ENCODE measurements around the gene GDF10. TPM values are rescaled to one million over a fixed set of nuclear protein-coding genes. Genes with fewer than 3 reads are reported as not detected.

GDF10 gene
- total RNA-seq, 4 donors from 2014 or later: 5.8 to 29.7 (median 10.8) TPM

DNA sequence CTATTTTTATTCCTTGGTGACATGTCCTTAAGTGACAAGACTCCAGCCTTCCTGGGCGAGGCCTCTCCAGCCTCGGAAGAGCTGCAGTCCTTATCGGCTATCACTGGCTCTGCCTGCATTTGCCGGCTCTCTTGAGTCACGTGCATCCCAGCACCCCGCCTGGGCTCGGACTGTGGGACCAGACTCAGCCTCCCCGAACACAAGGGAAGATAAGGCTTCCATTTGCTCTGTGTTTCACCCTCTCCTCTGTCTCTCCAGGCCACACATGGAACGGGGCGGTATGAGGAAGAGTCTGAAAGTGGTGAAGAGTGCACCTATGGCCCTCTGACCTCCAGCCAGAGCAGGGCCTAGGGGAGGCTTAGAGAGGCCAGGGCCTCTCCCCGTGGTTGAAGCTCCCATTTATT is 26.9 kb downstream of the GDF10 start:
- 62 to 93% methylated on average over 3 to 8 of the region's 11 CpGs for WGBS, 2 donors (ENCODE audit: low coverage in 1 of 2)
- TF ChIP-seq POLR2A (IDR thresholded peaks at IDR 0.05) (no peak), POLR2AphosphoS5 (IDR thresholded peaks at IDR 0.05) (no peak), EP300 (IDR thresholded peaks at IDR 0.05) (no peak)
- TF ChIP-seq, protein P1, sequence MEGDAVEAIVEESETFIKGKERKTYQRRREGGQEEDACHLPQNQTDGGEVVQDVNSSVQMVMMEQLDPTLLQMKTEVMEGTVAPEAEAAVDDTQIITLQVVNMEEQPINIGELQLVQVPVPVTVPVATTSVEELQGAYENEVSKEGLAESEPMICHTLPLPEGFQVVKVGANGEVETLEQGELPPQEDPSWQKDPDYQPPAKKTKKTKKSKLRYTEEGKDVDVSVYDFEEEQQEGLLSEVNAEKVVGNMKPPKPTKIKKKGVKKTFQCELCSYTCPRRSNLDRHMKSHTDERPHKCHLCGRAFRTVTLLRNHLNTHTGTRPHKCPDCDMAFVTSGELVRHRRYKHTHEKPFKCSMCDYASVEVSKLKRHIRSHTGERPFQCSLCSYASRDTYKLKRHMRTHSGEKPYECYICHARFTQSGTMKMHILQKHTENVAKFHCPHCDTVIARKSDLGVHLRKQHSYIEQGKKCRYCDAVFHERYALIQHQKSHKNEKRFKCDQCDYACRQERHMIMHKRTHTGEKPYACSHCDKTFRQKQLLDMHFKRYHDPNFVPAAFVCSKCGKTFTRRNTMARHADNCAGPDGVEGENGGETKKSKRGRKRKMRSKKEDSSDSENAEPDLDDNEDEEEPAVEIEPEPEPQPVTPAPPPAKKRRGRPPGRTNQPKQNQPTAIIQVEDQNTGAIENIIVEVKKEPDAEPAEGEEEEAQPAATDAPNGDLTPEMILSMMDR (IDR thresholded peaks at IDR 0.05): no peak
- Histone ChIP-seq H3K4me3 (no peak overlapping the region), H3K27ac (no peak overlapping the region), H3K27me3 (peaks cover 37% of the 10 kb centered on the region), H3K9me3 (no peaks in the 10 kb centered on the region), H3K36me3 (no peaks in the 10 kb centered on the region), H3K4me1 (no peaks in the 10 kb centered on the region)
- ATAC-seq: no peak

DNA sequence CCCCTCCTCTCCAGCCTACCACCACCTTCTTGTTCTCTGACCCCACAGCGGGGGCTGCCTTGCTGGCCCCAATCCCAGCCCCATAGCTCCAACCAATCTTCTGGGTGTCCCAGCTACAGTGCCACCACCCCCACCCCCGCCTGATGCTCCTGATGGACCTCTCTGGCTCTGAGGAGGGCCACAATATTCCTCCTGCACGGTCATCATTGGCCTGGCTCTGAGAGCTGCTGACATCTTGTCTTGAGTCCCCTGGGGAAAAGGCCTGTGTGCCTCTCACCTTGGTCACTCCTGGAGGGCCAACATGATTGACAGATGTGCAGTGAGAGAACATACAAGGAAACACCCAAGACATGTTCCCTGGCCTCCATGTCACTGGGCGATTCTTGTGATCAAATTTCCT is 29.9 kb downstream of the GDF10 start:
- H3K27ac ChIP-seq: no peak overlapping the region
- no peak for TF ChIP-seq EP300 (IDR thresholded peaks at IDR 0.05)
- TF ChIP-seq POLR2A (IDR thresholded peaks at IDR 0.05): no peak
- no peak for TF ChIP-seq POLR2AphosphoS5 (IDR thresholded peaks at IDR 0.05)
- no peak overlapping the region for H3K4me3 ChIP-seq
- H3K9me3 ChIP-seq: no peaks in the 10 kb centered on the region
- H3K36me3 ChIP-seq: no peaks in the 10 kb centered on the region
- 86 to 100% methylated on average over 1 to 3 of the region's 4 CpGs for WGBS, 2 donors (ENCODE audit: low coverage in 1 of 2)
- no peak for ATAC-seq
- peaks cover 21% of the 10 kb centered on the region for H3K27me3 ChIP-seq
- no peaks in the 10 kb centered on the region for H3K4me1 ChIP-seq

DNA sequence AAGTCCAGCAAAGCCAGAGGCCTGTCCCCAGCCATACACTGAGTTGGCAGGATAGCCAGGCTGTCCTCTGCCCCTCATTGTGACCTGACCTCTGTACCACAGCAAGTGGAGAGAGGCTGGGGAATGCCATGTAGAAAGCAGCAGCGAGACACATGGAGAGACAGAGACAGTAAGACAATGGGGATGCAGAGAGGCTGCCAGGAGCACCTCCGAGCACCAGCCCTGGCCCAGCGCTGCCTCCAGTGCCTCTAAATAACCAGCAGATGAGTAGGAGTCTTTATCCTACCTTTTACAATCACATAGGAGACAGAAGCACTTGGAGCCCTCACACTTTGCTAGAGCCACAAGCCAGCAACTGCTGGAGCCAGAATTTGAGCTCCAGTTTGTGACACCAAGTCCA is 30.4 kb downstream of the GDF10 start:
- no peak for TF ChIP-seq POLR2AphosphoS5 (IDR thresholded peaks at IDR 0.05)
- TF ChIP-seq EP300 (IDR thresholded peaks at IDR 0.05): no peak
- TF ChIP-seq POLR2A (IDR thresholded peaks at IDR 0.05): no peak
- TF ChIP-seq, protein P1 (IDR thresholded peaks at IDR 0.05): no peak
- WGBS, 2 donors (ENCODE audit: low coverage in 1 of 2): 80% methylated on average over 1 to 2 of the region's 3 CpGs
- no peak overlapping the region for H3K4me3 ChIP-seq
- H3K9me3 ChIP-seq: no peaks in the 10 kb centered on the region
- ATAC-seq: no peak
- H3K4me1 ChIP-seq: no peaks in the 10 kb centered on the region
- no peaks in the 10 kb centered on the region for H3K36me3 ChIP-seq
- peaks cover 17% of the 10 kb centered on the region for H3K27me3 ChIP-seq
- H3K27ac ChIP-seq: no peak overlapping the region

DNA sequence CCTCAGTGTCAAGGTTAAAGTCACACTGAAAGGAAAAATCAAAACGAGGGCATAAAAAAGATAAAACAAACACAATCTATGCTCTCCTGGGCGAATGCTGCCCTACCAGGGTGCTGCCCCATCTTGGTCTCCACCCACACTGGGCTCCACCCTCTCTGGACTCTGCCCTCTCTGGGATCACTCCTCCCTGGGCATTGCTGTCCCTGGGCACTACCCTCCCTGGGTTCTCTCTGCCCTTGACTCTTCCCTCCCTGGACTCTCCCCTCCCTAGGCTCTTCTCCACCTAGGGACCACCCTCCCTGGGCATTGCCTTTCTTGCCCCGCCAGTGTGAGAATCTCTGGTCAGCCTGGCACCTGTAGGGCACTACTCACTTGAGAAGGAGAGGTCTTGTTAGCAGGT is 30.8 kb downstream of the GDF10 start:
- no peaks in the 10 kb centered on the region for H3K4me1 ChIP-seq
- no peak for ATAC-seq
- TF ChIP-seq EP300 (IDR thresholded peaks at IDR 0.05): no peak
- TF ChIP-seq POLR2A (IDR thresholded peaks at IDR 0.05): no peak
- TF ChIP-seq POLR2AphosphoS5 (IDR thresholded peaks at IDR 0.05): no peak
- TF ChIP-seq, protein P1 (IDR thresholded peaks at IDR 0.05): no peak

DNA sequence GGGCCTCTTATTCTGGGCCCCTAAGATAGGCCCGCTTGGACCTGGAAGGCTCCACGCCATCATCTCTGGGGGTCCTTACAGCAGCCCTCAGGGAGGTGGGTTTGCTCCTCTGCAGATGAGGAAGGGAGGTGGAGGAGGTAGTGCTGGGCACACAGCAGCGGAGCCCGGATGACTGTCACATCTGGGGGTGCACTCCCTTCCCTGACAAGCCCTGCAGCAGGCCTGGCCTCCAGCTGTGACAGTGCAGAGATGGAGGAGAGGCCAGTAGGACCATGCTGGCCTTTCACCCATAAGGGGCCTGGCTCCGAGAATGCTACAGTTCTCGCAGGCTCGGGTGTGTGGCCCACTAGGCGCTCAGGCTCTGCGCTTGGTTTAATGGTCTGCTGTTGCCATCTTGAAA is 31.5 kb downstream of the GDF10 start:
- Histone ChIP-seq H3K9me3 (no peaks in the 10 kb centered on the region), H3K27ac (no peak overlapping the region), H3K36me3 (no peaks in the 10 kb centered on the region), H3K4me3 (no peak overlapping the region), H3K4me1 (peaks cover 0 to 5% (median 0%) of the 10 kb centered on the region in 3 donors), H3K27me3 (peaks cover 15% of the 10 kb centered on the region)
- TF ChIP-seq POLR2A (IDR thresholded peaks at IDR 0.05) (no peak), POLR2AphosphoS5 (IDR thresholded peaks at IDR 0.05) (no peak), EP300 (IDR thresholded peaks at IDR 0.05) (no peak)
- TF ChIP-seq, protein P1 (IDR thresholded peaks at IDR 0.05): no peak
- ATAC-seq: no peak
- WGBS, 2 donors (ENCODE audit: low coverage in 1 of 2): no CpG with 5 or more reads among the region's 9 CpGs

More for the DNA sequence above, 30.8 kb downstream of the GDF10 start:
- no peaks in the 10 kb centered on the region for H3K36me3 ChIP-seq
- no peaks in the 10 kb centered on the region for H3K9me3 ChIP-seq
- WGBS, 2 donors (ENCODE audit: low coverage in 1 of 2): 81% methylated on average over 2 of the region's 3 CpGs; no CpG with 5 or more reads in 1 of the 2 donors
- H3K4me3 ChIP-seq: no peak overlapping the region
- no peak overlapping the region for H3K27ac ChIP-seq
- H3K27me3 ChIP-seq: peaks cover 15% of the 10 kb centered on the region
